Nephron (organoid): ENCODE data around the gene SLC6A1.

Experiments
- H3K27ac Mint-ChIP-seq, 3 experiments: 2 replicates each; pipeline ENCODE4 v1.8.0; 2020; ENCODE audit warnings: mixed read lengths in 3 of 3, mild to moderate bottlenecking in 2 of 3, moderate library complexity in 1 of 3
- H3K27me3 Mint-ChIP-seq: 2 replicates; pipeline ENCODE4 v1.8.0; 2021; ENCODE audit warnings: low read depth, mild to moderate bottlenecking, moderate library complexity, mixed read lengths
- H3K36me3 Mint-ChIP-seq: 2 replicates; pipeline ENCODE4 v1.8.0; 2020; ENCODE audit warnings: low read depth, mixed read lengths
- H3K4me1 Mint-ChIP-seq: 2 replicates; pipeline ENCODE4 v1.8.0; 2020; ENCODE audit warnings: mixed read lengths
- H3K4me3 Mint-ChIP-seq, 3 experiments: 2 replicates each; pipeline ENCODE4 v1.8.0; 2020; ENCODE audit warnings: mild to moderate bottlenecking in 3 of 3, mixed read lengths in 3 of 3, moderate library complexity in 2 of 3
- H3K9me3 Mint-ChIP-seq: 2 replicates; pipeline ENCODE4 v1.8.0; 2020; ENCODE audit warnings: mixed read lengths
- CTCF ChIP-seq, 3 experiments: fragments of 200-600 bp; sonication (generic); IDR thresholded peaks; one replicate each; pipeline ENCODE4 v1.5.0; 2021; ENCODE audit warnings: antibody characterized with exemption in 3 of 3; ENCODE audit not compliant: unreplicated experiment in 3 of 3

SLC6A1 gene

DNA sequence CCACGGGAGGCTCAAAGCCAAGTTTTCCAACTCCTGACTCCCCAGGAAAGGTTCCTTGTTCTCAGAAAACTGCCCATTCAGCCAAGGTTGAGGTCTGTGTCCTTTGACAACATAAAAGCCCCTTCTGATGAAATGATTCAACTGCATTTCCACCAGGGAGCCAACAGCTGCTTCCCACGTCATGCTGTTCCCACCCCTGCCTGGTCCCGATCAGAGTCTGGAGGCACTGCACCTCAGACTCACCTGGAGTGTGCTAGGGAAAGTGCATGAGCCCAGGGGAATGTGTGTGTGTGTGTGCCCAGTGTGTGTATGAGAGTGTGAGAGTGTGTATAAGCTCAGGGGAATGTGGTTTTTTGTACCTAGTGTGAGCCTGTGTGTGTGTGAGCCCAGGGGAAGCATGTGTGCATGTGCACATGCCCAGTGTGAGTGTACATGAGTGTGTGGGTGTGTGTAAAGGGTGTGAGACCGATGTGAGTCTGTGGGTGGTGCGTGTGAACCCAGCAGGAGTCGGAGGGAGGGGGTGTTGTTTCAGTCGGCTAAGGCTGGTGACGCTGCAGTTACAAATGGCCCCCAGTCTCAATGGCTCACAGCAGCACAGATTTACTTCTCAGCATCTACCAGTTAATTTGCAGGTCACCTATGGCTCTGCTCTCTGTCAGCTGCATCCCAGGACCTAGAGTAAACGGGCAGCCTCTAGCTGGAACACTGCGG lies 20.3 kb upstream of the SLC6A1 start:
- H3K4me3 Mint-ChIP-seq: no peak overlapping the region
- TF ChIP-seq CTCF (IDR thresholded peaks at IDR 0.05; ENCODE audit: unreplicated experiment in 3 of 3): no peak
- no peaks in the 10 kb centered on the region for H3K36me3 Mint-ChIP-seq
- peaks cover 27% of the 10 kb centered on the region for H3K4me1 Mint-ChIP-seq
- H3K27ac Mint-ChIP-seq: no peak overlapping the region
- H3K27me3 Mint-ChIP-seq: peaks cover 77% of the 10 kb centered on the region
- no peaks in the 10 kb centered on the region for H3K9me3 Mint-ChIP-seq

DNA sequence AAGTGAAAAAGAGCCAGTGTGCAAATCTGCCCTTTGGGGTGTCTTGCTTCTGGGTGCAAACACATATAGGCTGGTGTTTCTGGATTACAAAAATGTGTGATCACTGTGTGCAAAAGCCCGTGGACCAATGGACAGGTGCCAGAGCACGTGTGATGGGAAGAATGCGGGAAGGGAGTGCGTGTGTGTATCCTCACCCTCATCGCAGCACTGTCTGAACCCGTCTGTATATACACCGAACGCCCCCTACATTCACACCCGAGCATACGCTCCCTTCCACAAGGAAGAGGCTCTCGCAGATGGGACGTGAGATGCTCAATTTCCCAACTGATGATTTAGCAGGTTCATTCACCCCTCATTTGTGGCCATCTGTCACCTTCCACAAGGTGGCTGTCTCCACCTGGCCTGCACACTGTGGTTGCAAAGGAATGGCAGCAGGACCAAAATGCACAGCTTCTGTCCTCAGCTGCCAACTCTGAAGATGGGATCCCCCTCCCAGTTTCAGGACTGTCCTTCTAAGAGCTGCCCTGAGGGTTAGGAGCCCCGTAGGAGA lies 19.4 kb upstream of the SLC6A1 start:
- Mint-ChIP-seq H3K27ac (no peak overlapping the region), H3K4me1 (peaks cover 27% of the 10 kb centered on the region), H3K36me3 (no peaks in the 10 kb centered on the region), H3K4me3 (no peak overlapping the region), H3K9me3 (no peaks in the 10 kb centered on the region), H3K27me3 (peaks cover 77% of the 10 kb centered on the region)
- no peak for TF ChIP-seq CTCF (IDR thresholded peaks at IDR 0.05; ENCODE audit: unreplicated experiment in 3 of 3)

GRCh38 chr3:10974131-10974530 lies 18.4 kb upstream of the SLC6A1 start:
- peaks cover 80% of the 10 kb centered on the region for H3K27me3 Mint-ChIP-seq
- H3K4me3 Mint-ChIP-seq: no peak overlapping the region
- no peak for TF ChIP-seq CTCF (IDR thresholded peaks at IDR 0.05; ENCODE audit: unreplicated experiment in 3 of 3)
- no peaks in the 10 kb centered on the region for H3K9me3 Mint-ChIP-seq
- H3K4me1 Mint-ChIP-seq: peaks cover 21% of the 10 kb centered on the region
- no peak overlapping the region for H3K27ac Mint-ChIP-seq
- no peaks in the 10 kb centered on the region for H3K36me3 Mint-ChIP-seq

- H3K27me3 Mint-ChIP-seq: peaks cover 79% of the 10 kb centered on the region
- no peak overlapping the region for H3K4me3 Mint-ChIP-seq
- no peaks in the 10 kb centered on the region for H3K9me3 Mint-ChIP-seq
- no peak overlapping the region for H3K27ac Mint-ChIP-seq
- peaks cover 21% of the 10 kb centered on the region for H3K4me1 Mint-ChIP-seq
- no peak for TF ChIP-seq CTCF (IDR thresholded peaks at IDR 0.05; ENCODE audit: unreplicated experiment in 3 of 3)
- no peaks in the 10 kb centered on the region for H3K36me3 Mint-ChIP-seq
Measured at GRCh38 chr3:10974746-10975375, 17.7 kb upstream of the SLC6A1 start.

DNA sequence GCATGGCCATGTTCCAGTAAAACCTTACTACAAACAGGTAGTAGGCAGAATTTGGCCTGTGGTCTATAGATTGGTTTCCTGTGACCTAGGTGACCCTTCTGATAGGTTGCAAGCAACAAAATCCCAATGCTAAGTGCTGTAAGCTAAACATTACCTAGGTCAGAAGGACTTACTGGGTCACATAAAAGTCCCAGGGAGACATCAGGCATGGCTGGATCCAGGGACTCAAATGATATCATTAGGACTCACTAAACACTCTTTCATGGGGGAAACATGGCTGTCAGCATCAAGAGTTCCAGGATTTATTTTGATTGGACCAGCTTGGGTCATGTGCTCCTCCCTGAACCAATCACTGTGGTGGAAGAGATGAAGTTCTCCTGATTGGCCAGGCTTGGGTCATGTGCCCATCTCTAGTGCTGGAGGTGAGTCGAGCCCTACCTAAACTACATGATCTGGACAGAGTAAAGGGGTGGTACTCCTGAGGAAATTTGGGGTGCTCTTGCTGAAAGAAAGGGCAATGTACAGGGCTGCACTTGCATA lies 16.8 kb upstream of the SLC6A1 start:
- Mint-ChIP-seq H3K4me3 (no peak overlapping the region), H3K4me1 (peaks cover 21% of the 10 kb centered on the region), H3K9me3 (no peaks in the 10 kb centered on the region), H3K36me3 (no peaks in the 10 kb centered on the region), H3K27ac (no peak overlapping the region), H3K27me3 (peaks cover 79% of the 10 kb centered on the region)
- no peak for TF ChIP-seq CTCF (IDR thresholded peaks at IDR 0.05; ENCODE audit: unreplicated experiment in 3 of 3)
